ENCODE results near the gene STARD6.
"Not testable (repeated sequence)": the region's sequence is repeated elsewhere in the genome, so short reads cannot be mapped to it uniquely, and the experiment has no call there.

STARD6 gene, protein sequence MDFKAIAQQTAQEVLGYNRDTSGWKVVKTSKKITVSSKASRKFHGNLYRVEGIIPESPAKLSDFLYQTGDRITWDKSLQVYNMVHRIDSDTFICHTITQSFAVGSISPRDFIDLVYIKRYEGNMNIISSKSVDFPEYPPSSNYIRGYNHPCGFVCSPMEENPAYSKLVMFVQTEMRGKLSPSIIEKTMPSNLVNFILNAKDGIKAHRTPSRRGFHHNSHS

DNA sequence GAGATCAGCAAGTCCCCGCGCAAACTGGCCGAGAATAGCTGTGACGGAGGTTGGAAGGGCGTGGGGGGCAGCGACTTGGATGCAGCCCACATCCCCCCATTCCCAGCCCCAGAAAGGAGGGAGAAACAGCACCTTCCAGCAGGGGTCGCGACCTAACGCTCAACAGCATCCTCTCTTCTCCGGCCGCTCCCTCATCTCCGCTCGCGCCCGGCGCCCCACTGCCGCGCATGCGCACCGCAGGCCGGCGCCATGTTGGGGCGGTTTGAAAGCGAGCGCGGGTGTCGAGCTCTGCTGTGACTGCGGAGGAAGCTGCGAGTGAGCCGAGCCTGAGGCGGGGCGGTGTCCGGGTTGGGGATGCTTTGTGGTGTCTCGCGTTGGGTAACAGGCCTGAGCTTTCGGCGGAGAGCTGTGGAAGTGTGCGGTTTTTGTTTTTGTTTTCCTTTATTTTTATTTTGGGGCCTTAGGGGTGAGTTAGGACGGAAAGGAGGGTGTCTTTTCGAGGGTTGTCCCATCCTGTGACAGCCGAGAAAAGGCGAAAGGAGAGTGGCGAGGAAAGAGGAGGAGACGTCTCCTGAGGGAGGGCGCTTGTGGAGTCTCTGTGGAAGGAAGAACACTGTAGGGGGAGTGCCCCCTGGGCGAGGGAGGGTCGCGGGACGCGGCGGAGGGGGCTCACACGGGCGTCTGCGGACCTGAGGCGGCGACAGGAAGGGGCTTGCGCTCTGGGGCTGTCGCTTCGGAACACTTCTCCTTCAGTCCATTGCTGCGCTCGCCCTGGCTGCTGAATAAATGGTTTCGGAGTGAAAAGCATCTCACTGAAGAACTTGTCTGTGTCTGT, at the start of gene STARD6, which contains the start of gene C18orf54:
Gene STARD6 (minus strand): TSS at position 199 of the 835 bp plus-strand sequence. CDS start 3,285 bp downstream, outside the sequence.
Gene C18orf54 (plus strand): TSS at position 247 of the 835 bp plus-strand sequence. CDS start 2,667 bp downstream, outside the sequence.
- Mint-ChIP-seq H3K36me3 (peaks cover 11% of the 10 kb centered on the region), H3K9me3 (no peaks in the 10 kb centered on the region), H3K4me3 (peak within 1 kb of the TSS; percentile 96), H3K4me1 (peaks cover 15% of the 10 kb centered on the region), H3K27me3 (no peaks in the 10 kb centered on the region), H3K27ac (peak within 1 kb of the TSS; percentile 90)
- ATAC-seq: peak; percentile 98

- ATAC-seq: no peak
- no peak overlapping the region for H3K27ac Mint-ChIP-seq
- no peaks in the 10 kb centered on the region for H3K4me1 Mint-ChIP-seq
- peaks cover 34% of the 10 kb centered on the region for H3K27me3 Mint-ChIP-seq
- H3K9me3 Mint-ChIP-seq: no peaks in the 10 kb centered on the region
- H3K36me3 Mint-ChIP-seq: no peaks in the 10 kb centered on the region
- H3K4me3 Mint-ChIP-seq: no peak overlapping the region
Measured at GRCh38 chr18:54405290-54405689, 47.6 kb upstream of the STARD6 start.

GRCh38 chr18:54396760-54397159, 39.1 kb upstream of the STARD6 start:
- peak; percentile 55 for ATAC-seq
- no peaks in the 10 kb centered on the region for H3K4me1 Mint-ChIP-seq
- H3K27ac Mint-ChIP-seq: no peak overlapping the region
- H3K36me3 Mint-ChIP-seq: no peaks in the 10 kb centered on the region
- no peaks in the 10 kb centered on the region for H3K9me3 Mint-ChIP-seq
- no peaks in the 10 kb centered on the region for H3K27me3 Mint-ChIP-seq
- H3K4me3 Mint-ChIP-seq: no peak overlapping the region

- Mint-ChIP-seq H3K36me3 (no peaks in the 10 kb centered on the region), H3K4me3 (no peak overlapping the region), H3K9me3 (no peaks in the 10 kb centered on the region), H3K27ac (no peak overlapping the region), H3K4me1 (no peaks in the 10 kb centered on the region), H3K27me3 (peaks cover 8% of the 10 kb centered on the region)
- no peak for ATAC-seq
Measured at GRCh38 chr18:54393648-54394294, 36.1 kb upstream of the STARD6 start.

DNA sequence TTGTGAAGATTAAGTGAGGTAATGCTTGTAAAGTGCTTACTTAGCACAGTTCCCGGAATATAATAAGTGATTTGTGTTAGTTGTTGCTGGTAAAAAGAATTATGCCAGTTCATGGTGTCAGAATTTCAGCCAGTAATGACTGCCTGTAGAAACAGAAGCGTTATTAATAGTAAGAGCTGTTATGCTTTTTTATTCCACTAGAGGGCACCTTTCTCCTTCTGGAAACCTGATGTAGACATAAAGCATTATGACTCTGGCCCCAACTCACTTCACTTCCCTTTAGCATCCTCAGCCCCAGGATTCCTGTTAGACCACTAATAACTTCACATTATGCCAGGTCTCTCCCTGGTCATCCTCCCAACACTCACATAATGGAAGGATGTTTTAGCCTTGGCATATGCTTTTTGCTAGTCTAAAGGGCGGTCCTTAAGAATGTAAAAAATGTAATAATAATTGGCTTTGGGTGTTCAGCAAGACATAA, 34.9 kb upstream of the STARD6 start:
- no peaks in the 10 kb centered on the region for H3K4me1 Mint-ChIP-seq
- H3K9me3 Mint-ChIP-seq: no peaks in the 10 kb centered on the region
- no peak overlapping the region for H3K4me3 Mint-ChIP-seq
- peak; percentile 64 for ATAC-seq
- H3K27me3 Mint-ChIP-seq: peaks cover 8% of the 10 kb centered on the region
- no peak overlapping the region for H3K27ac Mint-ChIP-seq
- no peaks in the 10 kb centered on the region for H3K36me3 Mint-ChIP-seq

GRCh38 chr18:54390838-54391237, 33.2 kb upstream of the STARD6 start:
- no peaks in the 10 kb centered on the region for H3K4me1 Mint-ChIP-seq
- no peak for ATAC-seq
- no peak overlapping the region for H3K27ac Mint-ChIP-seq
- no peaks in the 10 kb centered on the region for H3K9me3 Mint-ChIP-seq
- no peaks in the 10 kb centered on the region for H3K36me3 Mint-ChIP-seq
- peaks cover 8% of the 10 kb centered on the region for H3K27me3 Mint-ChIP-seq
- no peak overlapping the region for H3K4me3 Mint-ChIP-seq

DNA sequence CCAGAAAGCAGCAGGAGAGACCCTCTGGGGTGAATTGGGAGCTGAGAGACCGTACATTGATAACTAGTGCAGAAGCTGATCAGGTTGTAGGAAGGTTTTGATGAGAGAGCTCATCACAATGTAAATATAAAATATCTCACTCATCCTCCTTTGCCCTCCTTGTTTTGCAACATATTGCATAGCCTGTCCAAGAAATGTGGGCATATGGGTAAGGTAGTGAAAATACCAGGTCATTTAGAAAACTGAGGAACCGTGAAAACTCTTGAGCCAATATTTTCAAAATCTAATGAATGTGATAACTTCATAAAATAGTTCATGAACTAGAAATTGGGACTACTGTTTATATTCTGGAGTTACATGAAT, 31.5 kb upstream of the STARD6 start:
- Mint-ChIP-seq H3K36me3 (no peaks in the 10 kb centered on the region), H3K27ac (no peak overlapping the region), H3K9me3 (no peaks in the 10 kb centered on the region), H3K27me3 (peaks cover 8% of the 10 kb centered on the region), H3K4me1 (no peaks in the 10 kb centered on the region), H3K4me3 (no peak overlapping the region)
- no peak for ATAC-seq

DNA sequence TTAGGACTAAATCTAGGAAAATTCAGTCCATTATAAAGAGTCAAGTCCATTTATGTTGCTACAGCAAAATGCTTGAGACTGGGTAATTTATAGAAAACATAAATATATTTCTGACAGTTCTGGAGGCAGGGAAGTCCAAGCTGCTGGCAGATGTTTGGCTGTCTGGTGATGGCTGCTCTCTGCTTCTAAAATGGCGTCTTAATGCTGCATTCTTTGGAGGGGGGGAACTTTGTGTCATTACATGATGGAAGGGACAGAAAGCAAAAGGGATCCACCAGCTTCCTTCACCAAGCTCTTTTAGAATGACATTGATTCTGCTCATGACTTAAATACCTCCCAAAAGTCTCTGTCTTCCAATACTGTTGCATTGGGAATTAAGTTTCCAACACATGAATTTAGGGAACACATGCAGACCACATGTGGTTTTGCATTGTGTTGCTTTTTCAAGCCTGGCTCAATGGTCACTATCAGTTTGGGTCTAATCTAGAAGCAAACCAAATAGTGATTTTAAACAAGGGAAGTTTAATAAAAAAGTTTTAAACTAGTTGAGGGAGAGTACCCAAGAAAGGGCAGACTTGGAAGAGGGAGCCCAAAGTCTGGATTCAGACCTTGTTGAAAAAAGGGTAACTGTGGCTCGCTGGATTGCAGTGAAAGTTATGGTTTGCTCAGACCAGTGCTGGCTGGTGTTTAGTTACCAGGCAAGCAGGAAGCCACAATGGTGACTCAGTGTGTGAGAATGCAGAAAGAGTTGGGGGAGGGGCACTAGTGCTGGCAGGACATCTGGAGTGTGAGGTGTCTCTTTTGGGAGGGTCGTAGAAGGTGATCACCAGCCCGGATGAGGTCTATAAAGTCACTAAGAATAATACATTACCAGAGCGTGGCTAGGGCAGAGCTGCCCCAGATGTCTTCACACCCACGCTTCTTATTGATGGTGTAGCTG, 30.8 kb upstream of the STARD6 start:
- Mint-ChIP-seq H3K4me1 (no peaks in the 10 kb centered on the region), H3K27ac (no peak overlapping the region), H3K36me3 (no peaks in the 10 kb centered on the region), H3K9me3 (no peaks in the 10 kb centered on the region), H3K4me3 (no peak overlapping the region), H3K27me3 (peaks cover 8% of the 10 kb centered on the region)
- ATAC-seq: peak; percentile 69

GRCh38 chr18:54387631-54388030, 30.0 kb upstream of the STARD6 start:
- H3K36me3 Mint-ChIP-seq: no peaks in the 10 kb centered on the region
- no peak overlapping the region for H3K4me3 Mint-ChIP-seq
- peaks cover 8% of the 10 kb centered on the region for H3K27me3 Mint-ChIP-seq
- no peak for ATAC-seq
- H3K27ac Mint-ChIP-seq: no peak overlapping the region
- H3K9me3 Mint-ChIP-seq: no peaks in the 10 kb centered on the region
- no peaks in the 10 kb centered on the region for H3K4me1 Mint-ChIP-seq

- not testable (repeated sequence) for ATAC-seq, H3K27ac Mint-ChIP-seq, H3K4me1 Mint-ChIP-seq, H3K27me3 Mint-ChIP-seq, H3K9me3 Mint-ChIP-seq, H3K36me3 Mint-ChIP-seq, H3K4me3 Mint-ChIP-seq
Measured at GRCh38 chr18:54386800-54387495, 29.3 kb upstream of the STARD6 start.

DNA sequence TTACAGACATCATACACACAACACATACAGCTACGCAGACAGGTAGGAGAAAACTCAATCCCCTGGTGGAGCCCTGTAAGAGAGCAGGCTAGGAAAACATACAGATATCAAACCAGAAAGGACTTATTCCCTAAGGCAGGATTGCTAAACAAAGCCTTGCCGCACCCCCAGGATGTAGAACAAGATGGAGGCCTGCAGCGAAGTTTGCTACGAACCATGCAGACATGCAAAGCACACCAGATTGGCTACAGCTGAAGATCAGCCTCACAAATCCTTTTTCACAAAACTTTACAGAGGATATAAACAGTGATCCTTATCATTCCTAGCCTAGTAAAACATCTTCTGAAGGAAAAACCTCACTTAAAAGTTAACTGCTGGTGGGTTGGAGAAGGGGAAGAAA, 28.4 kb upstream of the STARD6 start:
- no peak overlapping the region for H3K4me3 Mint-ChIP-seq
- H3K4me1 Mint-ChIP-seq: no peaks in the 10 kb centered on the region
- no peaks in the 10 kb centered on the region for H3K9me3 Mint-ChIP-seq
- peaks cover 8% of the 10 kb centered on the region for H3K27me3 Mint-ChIP-seq
- H3K27ac Mint-ChIP-seq: no peak overlapping the region
- no peaks in the 10 kb centered on the region for H3K36me3 Mint-ChIP-seq
- ATAC-seq: no peak

DNA sequence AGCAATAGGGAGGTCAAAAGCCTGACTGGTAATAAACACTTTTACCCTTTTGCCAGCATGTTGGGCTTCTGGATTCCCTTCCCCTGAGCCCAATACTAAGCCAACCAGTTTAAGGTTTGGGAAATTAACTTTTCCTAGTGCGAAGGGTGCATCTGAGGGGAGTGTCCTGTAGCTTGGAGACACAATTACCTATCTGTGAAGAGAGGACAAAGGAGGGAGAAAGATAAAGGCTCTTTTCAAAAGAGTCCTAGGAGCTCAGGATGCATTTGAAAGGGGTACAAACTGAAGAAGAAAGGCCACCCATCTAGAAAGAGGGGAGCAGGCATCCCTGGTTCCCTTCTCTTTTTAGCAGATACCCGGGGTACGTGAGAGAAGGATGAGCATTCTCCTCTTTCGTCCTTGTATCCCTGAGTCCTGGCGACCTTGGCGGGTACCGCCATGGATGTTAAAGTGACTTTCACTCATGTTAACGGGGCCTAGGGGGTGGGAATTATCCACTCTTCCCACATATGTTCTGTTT, 25.1 kb upstream of the STARD6 start:
- no peaks in the 10 kb centered on the region for H3K9me3 Mint-ChIP-seq
- ATAC-seq: no peak
- H3K4me1 Mint-ChIP-seq: no peaks in the 10 kb centered on the region
- H3K27me3 Mint-ChIP-seq: no peaks in the 10 kb centered on the region
- no peak overlapping the region for H3K27ac Mint-ChIP-seq
- no peaks in the 10 kb centered on the region for H3K36me3 Mint-ChIP-seq
- H3K4me3 Mint-ChIP-seq: no peak overlapping the region

- Mint-ChIP-seq H3K9me3 (no peaks in the 10 kb centered on the region), H3K4me3 (no peak overlapping the region), H3K27ac (no peak overlapping the region), H3K36me3 (no peaks in the 10 kb centered on the region), H3K27me3 (no peaks in the 10 kb centered on the region), H3K4me1 (no peaks in the 10 kb centered on the region)
- no peak for ATAC-seq
Measured at GRCh38 chr18:54382076-54382475, 24.4 kb upstream of the STARD6 start.

- H3K9me3 Mint-ChIP-seq: no peaks in the 10 kb centered on the region
- no peaks in the 10 kb centered on the region for H3K4me1 Mint-ChIP-seq
- H3K27ac Mint-ChIP-seq: no peak overlapping the region
- no peaks in the 10 kb centered on the region for H3K36me3 Mint-ChIP-seq
- H3K27me3 Mint-ChIP-seq: no peaks in the 10 kb centered on the region
- ATAC-seq: no peak
- no peak overlapping the region for H3K4me3 Mint-ChIP-seq
Measured at GRCh38 chr18:54381640-54382039, 24.0 kb upstream of the STARD6 start.
